Lung (tissue), 12 donors: ENCODE data around the gene INVS. TPM values are rescaled to one million over a fixed set of nuclear protein-coding genes. Genes with fewer than 3 reads are reported as not detected.
"Not testable (repeated sequence)": the region's sequence is repeated elsewhere in the genome, so short reads cannot be mapped to it uniquely, and the experiment has no call there.

Experiments
- ATAC-seq: fragments of 200-7000 bp; cut with Tn5 transposase; one replicate; pipeline ENCODE4 v1.9.1; 2020; ENCODE audit warnings: moderate number of reproducible peaks; ENCODE audit not compliant: insufficient read depth, low FRiP score
- DNase-seq, 3 donors: peaks; one replicate each; pipeline ENCODE4 v3.0.0-alpha.2; 2013 to 2017
- H3K27ac ChIP-seq, 2 donors: one replicate each; pipeline ENCODE4 v1.5.1; 2013; ENCODE audit warnings: mild to moderate bottlenecking in 2 of 2, moderate library complexity in 2 of 2, control low read depth in 1 of 2, inconsistent platforms in 1 of 2, low read depth in 1 of 2, low read length in 1 of 2
- H3K27me3 ChIP-seq, 3 donors: one replicate each; pipeline ENCODE4 v1.5.1; 2013; ENCODE audit warnings: low read length in 2 of 3; ENCODE audit not compliant: control insufficient read depth in 3 of 3, insufficient read depth in 3 of 3
- H3K36me3 ChIP-seq, 4 donors: one replicate each; pipeline ENCODE4 v1.5.1; 2013; ENCODE audit warnings: low read length in 4 of 4, mild to moderate bottlenecking in 1 of 4, moderate library complexity in 1 of 4; ENCODE audit not compliant: control insufficient read depth in 4 of 4, insufficient read depth in 4 of 4
- H3K4me1 ChIP-seq, 5 donors: one replicate each; pipeline ENCODE4 v1.5.1; 2013; ENCODE audit warnings: low read length in 5 of 5, mild to moderate bottlenecking in 2 of 5, moderate library complexity in 1 of 5; ENCODE audit not compliant: control insufficient read depth in 5 of 5, insufficient read depth in 5 of 5
- H3K4me3 ChIP-seq: one replicate; pipeline ENCODE4 v1.5.1; 2013; ENCODE audit warnings: mild to moderate bottlenecking, control low read depth, moderate library complexity
- H3K9ac ChIP-seq, 2 donors: one replicate each; pipeline ENCODE4 v1.5.1; 2013; ENCODE audit warnings: low read length in 2 of 2, control low read depth in 1 of 2; ENCODE audit not compliant: insufficient read depth in 1 of 2
- H3K9me3 ChIP-seq, 4 donors: one replicate each; pipeline ENCODE4 v1.5.1; 2013; ENCODE audit warnings: low read length in 3 of 4, mild to moderate bottlenecking in 1 of 4, moderate library complexity in 1 of 4; ENCODE audit not compliant: control insufficient read depth in 4 of 4, insufficient read depth in 3 of 4
- CTCF ChIP-seq: IDR thresholded peaks from 2 replicates; pipeline ENCODE4 v1.5.1; 2012; ENCODE audit warnings: mild to moderate bottlenecking; ENCODE audit errors: control extremely low read depth, extremely low read depth
- WGBS, 2 donors: extraction: QIAGEN DNeasy Blood & Tissue Kit; methylation state at CpG; one replicate each; pipeline ENCODE4 v1.1.7; 2013; 5-methylcytosine and 5-hydroxymethylcytosine counted together
- polyA plus RNA-seq, 2 donors: library from polyadenylated mRNA; stranded (reverse); fragments of 200-250 nt; gene quantifications; one replicate each; pipeline ENCODE4 v1.2.1, GENCODE V29; 2013
- total RNA-seq, 2 donors: library from RNA; depleted of rRNA in 1 of 2; stranded (reverse); fragments of >200 nt in 1 of 2; gene quantifications; one replicate each; pipeline ENCODE4 v1.2.1, GENCODE V29; 2014 to 2021
- donor health status: control.
- donor health status: control.
- donor health status: Bipolar disorder and iron deficiency.
- donor health status: healthy.
- donor health status: DM: yes; HTN: yes; CAD: no.

Gene INVS
- total and polyA plus RNA-seq, 4 donors = 3.4 to 52.1 (median 12.5) TPM

GRCh38 chr9:100063185-100063584, 35.9 kb upstream of the INVS start:
- Histone ChIP-seq H3K9me3 (no peaks in the 10 kb centered on the region), H3K36me3 (peaks cover 0 to 2% (median 0%) of the 10 kb centered on the region in 4 donors), H3K9ac (no peak overlapping the region), H3K4me1 (peaks cover 0 to 14% (median 6%) of the 10 kb centered on the region in 5 donors), H3K4me3 (no peak overlapping the region), H3K27me3 (no peaks in the 10 kb centered on the region), H3K27ac (no peak overlapping the region)
- ATAC-seq = no peak
- no peak for TF ChIP-seq CTCF
- peak in 1 of 3 donors; percentile 10 for DNase-seq
- WGBS, 2 donors = 48 to 61% methylated on average over 3 of the region's 3 CpGs

GRCh38 chr9:100064872-100065581, 34.0 kb upstream of the INVS start:
- H3K27me3 ChIP-seq = no peaks in the 10 kb centered on the region
- peaks cover 0 to 14% (median 6%) of the 10 kb centered on the region in 5 donors for H3K4me1 ChIP-seq
- no peak overlapping the region for H3K4me3 ChIP-seq
- H3K9me3 ChIP-seq = no peaks in the 10 kb centered on the region
- H3K27ac ChIP-seq = no peak overlapping the region
- H3K36me3 ChIP-seq = no peaks in the 10 kb centered on the region
- no peak for DNase-seq
- no peak overlapping the region for H3K9ac ChIP-seq
- ATAC-seq = no peak
- WGBS, 2 donors = 65 to 78% methylated on average over 8 of the region's 8 CpGs
- TF ChIP-seq CTCF = no peak

- Histone ChIP-seq H3K27me3 (no peaks in the 10 kb centered on the region), H3K36me3 (no peaks in the 10 kb centered on the region), H3K27ac (no peak overlapping the region), H3K4me3 (no peak overlapping the region), H3K9me3 (no peaks in the 10 kb centered on the region), H3K4me1 (peaks cover 0 to 17% (median 6%) of the 10 kb centered on the region in 5 donors), H3K9ac (peak overlapping the region; percentile 0 to 36)
- peak in 2 of 3 donors; percentile 46 to 74 for DNase-seq
- peak; percentile 41 for ATAC-seq
- TF ChIP-seq CTCF = no peak
- WGBS, 2 donors = 22 to 29% methylated on average over 2 of the region's 2 CpGs
Measured at GRCh38 chr9:100066539-100066938, 32.5 kb upstream of the INVS start.

- H3K27me3 ChIP-seq, H3K27ac ChIP-seq, ATAC-seq, H3K36me3 ChIP-seq, H3K4me3 ChIP-seq, H3K9ac ChIP-seq, H3K9me3 ChIP-seq, DNase-seq: not testable (repeated sequence)
- peaks cover 0 to 17% (median 6%) of the 10 kb centered on the region in 5 donors for H3K4me1 ChIP-seq
- WGBS, 2 donors = 92 to 99% methylated on average over 17 to 30 of the region's 30 CpGs
Measured at GRCh38 chr9:100067990-100068389, 31.1 kb upstream of the INVS start.

GRCh38 chr9:100069068-100069467, 30.0 kb upstream of the INVS start:
- 88 to 100% methylated on average over 1 of the region's 3 CpGs for WGBS, 2 donors
- H3K36me3 ChIP-seq, H3K9me3 ChIP-seq, H3K4me3 ChIP-seq, H3K9ac ChIP-seq, H3K27ac ChIP-seq, ATAC-seq, DNase-seq, H3K27me3 ChIP-seq: not testable (repeated sequence)
- peaks cover 0 to 17% (median 6%) of the 10 kb centered on the region in 5 donors for H3K4me1 ChIP-seq
